Posterior cingulate gyrus (tissue), 11 donors: ENCODE results near the gene KRTAP10-10.
"Not testable (repeated sequence)": the region's sequence is repeated elsewhere in the genome, so short reads cannot be mapped to it uniquely, and the experiment has no call there.

Source experiments
- DNase-seq, 10 donors: peaks; one replicate each; pipeline versions ENCODE4 v3.0.0 to v3.0.0-alpha.2; 2020 to 2021; ENCODE audit warnings: mixed read lengths in 3 of 10
- intact Hi-C: fragments of 100-400 bp; cut with DNase I; formaldehyde crosslinking; loops from one replicate; pipeline ENCODE4 v1.15.1; 2023

The KRTAP10-10 gene

DNA sequence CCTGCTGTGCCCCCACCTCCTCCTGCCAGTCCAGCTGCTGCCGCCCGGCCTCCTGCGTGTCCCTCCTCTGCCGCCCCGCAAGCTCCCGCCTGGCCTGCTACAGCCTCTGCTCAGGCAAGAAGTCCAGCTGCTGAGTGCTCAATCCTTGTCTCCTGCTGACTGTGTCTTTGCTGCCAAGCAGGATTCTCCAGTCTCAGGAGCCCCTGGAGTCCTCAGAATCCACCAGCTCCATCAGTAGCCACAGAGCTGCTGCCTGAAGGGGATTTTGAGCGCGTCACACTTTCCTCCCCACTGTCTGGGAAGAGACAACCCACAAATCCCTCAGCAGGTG, 10.0 kb downstream of the KRTAP10-10 start:
- intact Hi-C loops: no loop called here
- peak in 1 of 10 donors; percentile 57 for DNase-seq

DNA sequence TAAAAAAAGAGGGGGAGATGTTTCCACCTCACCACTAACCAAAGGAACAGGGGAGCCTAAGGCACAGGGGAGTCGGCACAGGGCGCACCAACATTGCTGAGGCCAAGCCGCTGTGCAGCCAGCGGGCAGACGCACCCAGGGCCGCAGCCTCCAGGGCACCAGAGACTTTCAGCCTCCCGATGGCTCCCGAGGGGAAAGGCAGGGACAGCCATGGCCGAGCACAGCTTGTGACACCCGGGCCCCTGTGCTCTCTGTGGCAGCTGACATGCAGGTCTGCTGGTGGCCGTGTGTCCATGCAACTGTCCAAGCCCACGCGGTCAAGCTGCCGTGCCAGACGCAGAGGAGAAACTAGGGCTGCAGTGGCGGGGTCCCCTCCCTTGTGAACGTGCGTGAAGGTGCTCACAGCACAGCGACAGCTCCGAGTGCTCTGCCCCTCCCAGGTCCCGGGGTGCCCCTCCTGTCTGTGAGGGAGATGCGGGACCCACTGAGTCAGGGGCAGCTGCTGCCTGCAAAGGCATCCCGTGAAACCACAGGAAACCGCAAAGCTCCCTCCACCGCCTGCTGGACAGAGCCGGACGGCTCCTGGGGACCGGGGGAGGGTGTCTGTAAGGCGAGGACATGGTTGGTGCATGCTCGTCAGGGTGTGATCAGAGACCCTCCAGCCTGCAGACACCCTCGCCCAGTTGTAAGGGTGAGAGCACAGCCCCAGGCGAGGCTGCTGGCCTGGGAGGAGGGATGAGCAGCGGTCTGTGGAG, 11.6 kb downstream of the KRTAP10-10 start:
- intact Hi-C loops: no loop called here
- DNase-seq: peak in 1 of 10 donors; percentile 81

DNA sequence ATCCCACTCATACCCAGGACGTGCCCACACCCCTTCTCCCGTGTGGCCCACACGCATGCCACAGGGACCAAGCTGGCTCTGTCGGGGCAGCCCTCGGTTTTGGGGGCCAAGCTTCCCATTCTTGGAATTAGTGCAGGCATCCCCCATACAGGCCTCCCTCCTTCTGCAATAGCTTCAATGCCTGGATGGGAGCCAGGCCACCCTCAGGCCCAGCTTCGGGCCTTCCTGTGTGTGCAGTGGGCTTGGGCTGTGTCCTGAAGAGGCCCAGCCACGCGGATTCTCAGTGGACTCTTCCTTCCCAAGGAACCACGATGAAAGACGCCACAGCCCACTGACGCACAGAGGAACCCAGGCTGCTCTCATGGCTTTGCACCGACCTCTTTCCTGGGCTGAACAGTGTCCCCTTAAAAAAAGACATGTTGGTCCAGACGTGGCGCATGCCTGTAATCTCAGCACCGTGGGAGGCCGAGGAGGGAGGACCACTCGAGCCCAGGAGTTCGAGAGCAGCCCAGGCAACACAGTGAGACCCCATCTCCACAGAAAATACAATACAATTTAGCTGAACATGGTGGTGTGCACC, 12.5 kb downstream of the KRTAP10-10 start:
- DNase-seq: peak in 1 of 10 donors; percentile 48
- intact Hi-C loops: no loop called here

DNA sequence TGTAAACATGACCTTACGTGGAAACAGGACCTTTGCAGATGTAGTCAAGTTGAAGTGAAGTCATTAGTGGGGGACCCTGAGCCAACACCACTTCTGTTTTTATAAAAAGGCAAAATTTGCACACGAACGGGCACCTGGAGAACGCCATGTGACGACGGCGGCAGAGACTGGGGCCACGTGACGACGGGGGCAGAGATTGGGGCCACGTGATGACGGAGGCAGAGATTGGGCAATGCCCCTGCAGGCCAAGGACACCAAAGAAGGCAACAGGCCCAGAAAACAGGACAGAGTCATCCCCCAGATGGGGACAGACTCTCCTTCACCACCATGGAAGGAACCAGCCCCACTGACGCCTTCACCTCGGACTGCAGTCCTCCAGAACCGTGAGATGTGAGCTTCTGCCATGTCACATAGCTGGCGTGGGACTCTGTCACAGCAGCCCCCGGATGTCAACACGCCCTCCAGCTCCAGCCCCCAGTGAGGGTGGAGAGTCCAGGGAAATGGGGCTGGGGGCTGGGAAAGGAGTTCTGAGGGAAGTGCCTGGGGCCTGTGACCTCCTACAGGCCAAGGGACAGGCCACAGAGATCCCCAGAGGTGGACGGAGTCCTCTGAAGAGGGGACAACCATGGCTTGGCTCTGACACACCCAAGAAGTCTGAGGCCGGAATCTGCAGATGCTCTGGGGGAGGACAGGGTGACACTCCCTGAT, 13.3 kb downstream of the KRTAP10-10 start:
- peak in 1 of 10 donors; percentile 44 for DNase-seq
- intact Hi-C loops: no loop called here

DNA sequence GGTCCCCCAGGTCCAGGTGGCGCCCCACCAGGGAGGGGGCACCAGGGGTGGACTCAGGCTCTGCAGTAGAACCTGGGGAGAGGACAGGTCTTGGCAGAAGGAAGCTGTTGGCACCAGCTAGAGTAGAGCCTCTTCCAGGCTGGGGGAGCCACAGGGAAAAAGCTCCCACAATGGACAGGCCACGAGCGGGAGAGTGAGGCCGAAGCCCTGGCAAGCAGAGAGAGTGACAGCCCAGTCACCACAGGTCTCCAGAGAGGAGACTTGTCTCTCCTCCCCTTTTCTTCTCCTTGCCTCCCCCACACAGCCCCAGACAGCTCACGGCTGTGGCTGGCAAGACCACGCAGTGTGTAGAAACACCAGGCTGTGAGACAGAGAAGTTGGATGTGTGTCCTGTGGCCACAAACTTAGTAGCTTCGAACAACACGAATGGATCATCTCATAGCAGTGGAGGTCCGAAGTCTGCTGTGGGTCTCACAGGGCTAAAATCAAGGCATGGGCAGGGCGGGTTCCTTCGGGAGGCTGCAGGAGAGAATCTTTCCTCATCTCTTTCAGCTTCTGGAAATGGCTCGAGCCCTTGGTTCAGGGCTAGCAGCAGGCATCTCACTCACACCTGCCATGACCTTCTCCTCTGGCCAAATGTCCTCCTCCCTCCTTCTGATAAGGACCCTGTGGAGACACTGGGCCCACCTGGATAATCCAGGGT, 14.0 kb downstream of the KRTAP10-10 start:
- intact Hi-C loops: no loop called here
- peak in 1 of 10 donors; percentile 33 for DNase-seq

DNA sequence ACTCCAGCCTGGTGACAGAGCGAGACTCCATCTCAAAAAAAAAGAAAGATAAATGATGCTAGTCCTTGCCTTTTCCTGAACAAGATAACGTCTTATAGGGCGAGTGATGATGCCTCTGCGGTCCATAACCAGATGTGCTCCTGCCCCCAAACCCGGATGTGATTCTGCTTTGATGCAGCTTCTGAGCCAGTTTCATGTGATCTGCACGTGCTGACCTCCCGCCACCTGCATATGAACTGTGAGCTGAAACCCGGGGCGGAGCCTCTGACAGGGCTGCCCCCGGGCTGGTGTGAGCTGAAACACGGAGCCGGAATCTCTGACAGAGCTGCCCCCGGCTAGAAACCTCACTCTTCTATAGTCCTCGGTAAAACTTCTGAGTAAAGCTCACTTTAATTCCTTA, 16.0 kb downstream of the KRTAP10-10 start:
- intact Hi-C loops: no loop called here
- DNase-seq: peak in 1 of 10 donors; percentile 71

DNA sequence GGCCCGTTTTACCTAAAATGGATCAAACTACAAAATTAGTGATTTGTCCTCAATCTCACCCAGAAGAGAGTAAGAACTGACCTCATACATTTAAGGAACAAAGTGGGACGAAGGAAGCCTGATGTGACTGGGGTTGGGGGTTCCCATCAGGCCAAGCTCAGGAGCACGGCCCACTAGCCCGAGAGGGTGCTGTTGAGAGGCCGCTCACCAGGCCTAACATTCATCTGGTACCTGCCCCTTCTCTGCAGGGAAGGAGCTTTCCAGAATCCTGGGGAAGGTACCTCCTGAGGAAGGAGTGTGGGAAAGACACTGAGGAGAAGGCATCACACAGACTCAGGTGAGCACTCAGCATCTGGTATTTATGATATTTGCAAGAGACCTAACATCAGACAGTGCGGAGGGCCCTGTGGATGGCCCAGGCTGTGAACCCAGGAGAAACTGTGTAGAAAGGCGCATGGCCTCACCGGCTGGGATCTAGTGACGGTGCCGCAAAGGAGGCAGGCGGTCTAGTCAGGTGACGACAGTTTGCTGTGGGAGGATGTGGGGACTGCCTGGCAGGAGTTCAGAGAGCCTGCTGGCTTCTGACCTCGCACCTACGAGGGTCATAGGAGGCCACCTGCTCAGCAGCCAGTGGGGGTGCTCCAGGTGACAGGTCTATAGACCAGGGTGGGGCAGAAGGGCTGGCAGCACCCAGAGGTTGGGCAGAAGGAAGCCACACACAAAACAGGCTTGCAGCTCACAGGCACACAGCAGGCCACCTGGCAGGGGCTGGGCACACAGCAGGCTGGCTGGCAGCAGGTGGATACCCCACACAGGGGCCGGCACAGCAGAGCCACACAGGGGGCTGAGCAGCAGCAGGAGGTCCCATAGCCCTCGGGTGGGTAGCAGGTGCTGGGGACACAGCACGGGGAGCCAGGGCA, 16.8 kb downstream of the KRTAP10-10 start:
- DNase-seq: peak in 1 of 10 donors; percentile 72
- intact Hi-C loops: no loop called here

DNA sequence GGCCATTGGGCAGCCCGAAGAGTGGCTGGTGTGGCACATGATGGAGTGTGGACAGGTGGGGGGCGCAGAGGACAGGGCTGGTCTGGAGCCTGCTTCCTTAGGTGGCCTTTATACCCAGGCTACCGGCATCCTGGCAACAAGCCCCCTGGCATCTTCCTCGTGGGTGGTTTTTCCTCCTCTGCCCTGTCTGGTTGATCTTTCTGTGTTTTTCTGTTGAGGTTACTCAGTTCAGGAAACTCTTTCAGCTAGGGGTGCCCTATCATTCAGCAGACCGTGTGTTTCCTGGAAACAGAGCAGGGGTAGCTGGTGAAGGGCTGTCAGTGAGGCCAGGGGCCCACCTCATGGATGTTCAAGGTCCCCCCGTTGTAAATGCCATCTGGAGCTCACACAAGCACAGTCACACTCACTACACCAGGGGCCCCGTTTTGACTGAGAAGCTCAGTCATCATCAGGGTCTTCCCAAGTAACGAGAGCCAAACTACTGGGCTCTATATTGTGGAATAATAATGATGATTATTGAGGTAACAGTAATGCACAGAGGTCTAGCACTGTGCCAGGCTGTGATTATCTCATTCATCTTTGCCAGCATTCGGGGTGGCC, 17.5 kb downstream of the KRTAP10-10 start, which contains the start of gene KRTAP12-4:
TSS of gene KRTAP12-4 (minus strand) at position 84 of the 600 bp plus-strand sequence. CDS start at position 39, 45 bp downstream.
- DNase-seq: peak in 1 of 10 donors; percentile 70
- intact Hi-C loops: no loop called here

DNA sequence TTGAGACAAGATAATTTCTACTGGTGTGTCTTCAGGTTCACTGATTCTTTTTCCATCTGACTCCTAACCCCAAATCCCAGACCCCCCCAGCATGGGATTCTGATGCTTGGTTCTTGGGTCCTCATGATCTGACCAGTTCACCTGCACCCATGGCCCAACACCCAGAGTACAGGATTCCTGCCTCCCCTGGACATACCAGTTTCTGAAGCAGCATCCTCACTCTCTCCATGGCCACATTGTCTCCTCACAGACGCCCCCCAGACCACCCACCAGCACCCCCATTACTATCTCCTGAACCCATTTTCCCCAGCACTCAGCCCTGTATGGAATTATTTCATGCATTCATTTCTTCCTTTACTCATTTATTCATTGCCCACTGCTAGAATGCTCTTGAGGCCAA, 19.7 kb downstream of the KRTAP10-10 start:
- intact Hi-C loops: no loop called here
- peak in 1 of 10 donors; percentile 12 for DNase-seq

DNA sequence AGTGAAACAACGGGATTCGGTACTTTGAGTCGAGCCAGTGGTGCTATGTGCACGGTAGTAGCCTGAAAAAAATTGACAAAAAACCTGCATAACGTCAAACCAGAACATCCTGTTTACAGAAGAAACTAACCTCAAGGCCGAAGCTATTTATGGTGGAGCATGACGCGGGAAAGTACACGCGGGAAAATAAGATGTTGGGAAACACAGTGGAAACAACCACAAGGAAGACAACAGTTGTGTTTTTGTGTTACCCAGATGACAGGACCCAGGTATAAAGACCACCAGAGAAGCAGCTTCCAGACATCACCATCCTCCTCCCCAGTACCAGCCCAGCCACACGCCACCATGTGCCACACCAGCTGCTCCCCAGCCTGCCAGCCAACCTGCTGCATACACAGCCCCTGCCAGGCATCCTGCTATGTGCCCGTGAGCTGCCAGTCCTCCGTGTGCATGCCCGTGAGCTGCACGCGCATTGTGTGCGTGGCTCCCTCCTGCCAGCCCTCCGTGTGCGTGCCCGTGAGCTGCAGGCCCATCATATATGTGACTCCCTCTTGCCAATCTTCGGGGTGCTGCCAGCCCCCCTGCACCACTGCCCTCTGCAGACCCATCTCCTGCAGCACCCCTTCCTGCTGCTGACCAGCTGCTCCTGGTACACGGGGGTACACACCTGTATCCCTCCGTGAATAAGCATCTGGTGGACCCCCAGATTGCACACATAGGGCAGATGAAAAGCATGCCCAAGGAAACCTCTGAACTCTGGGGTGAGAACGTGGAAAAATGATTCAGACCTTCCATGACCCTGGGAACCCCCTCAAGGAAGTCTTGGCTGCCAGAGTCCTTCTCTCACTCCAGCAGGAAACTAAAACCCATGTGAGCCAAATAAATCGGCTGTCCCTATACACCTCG, 20.7 kb downstream of the KRTAP10-10 start, which contains the start of gene KRTAP12-3:
TSS of gene KRTAP12-3 (plus strand) at position 298 of the 906 bp plus-strand sequence. CDS start at position 346, 48 bp downstream.
- DNase-seq: peak in 1 of 10 donors; percentile 24

DNA sequence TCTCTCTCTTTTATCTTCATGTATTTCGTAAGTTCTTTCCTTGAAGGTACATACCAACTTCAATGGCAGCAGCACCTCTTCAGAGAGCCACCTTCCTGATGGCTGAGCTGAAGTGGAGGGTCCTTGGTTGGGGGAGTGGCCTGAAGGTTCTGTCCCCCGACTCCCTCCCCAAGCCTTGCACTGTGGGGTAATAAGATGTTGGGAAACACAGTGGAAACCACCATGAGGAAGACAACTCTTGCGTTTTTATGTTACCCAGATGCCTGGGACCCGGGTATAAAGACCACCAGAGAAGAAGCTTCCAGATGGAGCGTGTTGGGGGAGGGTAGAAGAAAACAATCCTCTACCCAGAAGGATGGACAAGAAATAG, 21.4 kb downstream of the KRTAP10-10 start:
- intact Hi-C loops: no loop called here
- peak in 1 of 10 donors; percentile 13 for DNase-seq

More for the DNA sequence above, 20.7 kb downstream of the KRTAP10-10 start, which contains the start of gene KRTAP12-3:
- intact Hi-C loops: no loop called here

DNA sequence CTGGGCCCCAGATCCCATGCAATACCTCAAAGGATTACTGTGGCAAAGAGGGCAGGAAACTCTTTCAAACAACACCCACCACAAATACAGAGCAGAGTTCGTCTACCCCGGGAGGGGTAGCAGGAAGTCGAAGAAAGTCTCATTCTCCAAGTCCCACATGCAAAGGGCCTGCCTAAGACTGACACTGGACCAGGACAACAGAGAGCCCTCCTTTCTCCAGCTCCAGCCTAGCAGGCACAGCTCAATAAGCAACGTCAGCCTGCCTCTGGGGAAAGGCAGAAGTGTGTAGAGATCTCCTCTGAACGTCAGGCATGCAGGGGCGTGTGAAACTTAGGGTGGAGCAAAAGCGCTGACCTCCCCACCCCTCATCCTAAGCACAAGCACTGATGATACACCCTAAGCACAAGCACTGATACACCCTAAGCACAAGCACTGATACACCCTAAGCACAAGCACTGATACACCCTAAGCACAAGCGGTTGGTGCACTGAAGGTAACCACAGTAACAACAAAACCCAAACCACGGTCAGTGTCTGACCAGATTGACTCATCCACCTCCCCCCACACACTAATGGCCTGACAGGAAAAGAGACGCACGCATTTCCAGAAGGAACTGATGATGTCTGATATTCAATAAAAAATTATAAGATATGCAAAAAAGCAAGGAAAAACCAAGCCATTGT, 21.9 kb downstream of the KRTAP10-10 start:
- peak in 1 of 10 donors; percentile 25 for DNase-seq
- intact Hi-C loops: no loop called here

DNA sequence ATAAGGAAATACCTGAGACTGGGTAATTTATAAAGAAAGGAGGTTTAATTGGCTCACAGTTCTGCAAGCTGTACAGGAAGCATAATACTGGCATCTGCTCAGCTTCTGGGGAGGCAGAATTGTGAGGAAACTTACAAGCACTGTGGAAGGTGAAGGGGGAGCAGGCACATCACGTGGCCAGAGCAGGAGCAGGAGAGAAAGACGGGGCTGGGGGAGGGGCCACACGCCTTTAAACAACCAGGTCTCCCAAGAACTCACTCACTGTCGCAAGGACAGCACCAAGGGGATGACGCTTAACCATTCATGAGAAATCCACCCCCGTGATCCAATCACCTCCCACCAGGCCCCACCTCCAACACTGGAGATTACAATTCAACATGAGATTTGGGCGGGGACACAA, 24.4 kb downstream of the KRTAP10-10 start:
- DNase-seq, intact Hi-C loops: not testable (repeated sequence)

DNA sequence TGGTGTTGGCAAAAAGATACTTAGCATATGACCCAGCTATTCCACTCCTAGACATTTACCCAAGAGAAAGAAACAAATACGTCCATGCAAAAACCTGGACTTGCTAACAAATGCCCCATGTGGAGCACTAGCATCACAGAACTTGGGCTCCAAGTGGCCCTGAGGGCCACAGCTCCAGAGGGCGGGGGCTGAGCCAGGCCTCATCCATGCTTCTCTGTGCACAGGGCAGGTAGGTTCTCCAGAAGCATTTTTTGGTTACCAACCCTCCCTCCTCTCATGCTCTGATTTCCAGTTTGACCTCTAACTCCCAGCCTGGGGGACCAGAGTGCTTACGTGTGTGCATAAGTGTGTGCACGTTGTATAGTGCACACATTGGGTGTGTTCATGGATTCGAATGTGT, 27.5 kb downstream of the KRTAP10-10 start:
- peak in 1 of 10 donors; percentile 22 for DNase-seq
- intact Hi-C loops: no loop called here

DNA sequence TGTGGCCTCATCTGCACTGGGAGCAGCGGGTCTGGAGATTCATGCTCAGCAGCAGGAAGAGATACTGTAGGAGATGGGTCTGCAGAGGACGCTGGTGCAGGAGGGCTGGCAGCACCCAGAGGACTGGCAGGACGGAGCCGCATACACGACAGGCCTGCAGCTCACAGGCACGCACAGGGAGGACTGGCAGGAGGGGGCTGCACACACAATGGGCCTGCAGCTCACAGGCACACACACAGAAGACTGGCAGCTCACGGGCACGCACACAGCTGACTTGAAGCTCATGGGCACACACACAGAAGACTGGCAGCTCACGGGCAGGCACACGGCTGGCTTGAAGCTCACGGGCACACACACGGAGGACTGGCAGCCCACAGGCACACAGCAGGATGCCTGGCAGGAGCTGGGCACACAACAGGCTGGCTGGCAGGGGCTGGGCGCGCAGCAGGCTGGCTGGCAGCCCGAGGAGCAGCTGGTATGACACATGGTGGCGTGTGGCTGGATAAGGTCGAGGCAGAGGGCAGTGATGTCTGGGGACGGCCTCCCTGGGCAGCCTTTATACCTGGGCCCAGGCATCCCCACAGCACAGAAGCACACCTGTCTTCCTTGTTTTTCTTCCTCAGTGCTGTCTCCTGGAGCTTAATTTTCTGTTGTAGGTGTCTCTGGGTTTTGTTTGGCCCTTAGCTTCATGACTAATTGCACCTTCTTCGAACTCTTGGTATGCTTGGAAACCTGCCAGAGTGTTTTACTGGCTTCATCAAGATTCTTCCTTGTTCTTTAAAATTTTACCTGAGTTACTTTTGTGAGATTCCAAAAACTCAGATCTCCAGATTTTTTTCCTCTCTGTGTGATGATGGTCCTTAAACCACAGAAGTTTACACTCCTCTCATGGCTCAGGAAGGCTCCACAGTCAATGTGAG, 29.5 kb downstream of the KRTAP10-10 start, which contains the start of gene KRTAP12-2:
TSS of gene KRTAP12-2 (minus strand) at position 527 of the 920 bp plus-strand sequence. CDS start at position 486, 41 bp downstream.
- intact Hi-C loops: no loop called here
- peak in 1 of 10 donors; percentile 65 for DNase-seq

DNA sequence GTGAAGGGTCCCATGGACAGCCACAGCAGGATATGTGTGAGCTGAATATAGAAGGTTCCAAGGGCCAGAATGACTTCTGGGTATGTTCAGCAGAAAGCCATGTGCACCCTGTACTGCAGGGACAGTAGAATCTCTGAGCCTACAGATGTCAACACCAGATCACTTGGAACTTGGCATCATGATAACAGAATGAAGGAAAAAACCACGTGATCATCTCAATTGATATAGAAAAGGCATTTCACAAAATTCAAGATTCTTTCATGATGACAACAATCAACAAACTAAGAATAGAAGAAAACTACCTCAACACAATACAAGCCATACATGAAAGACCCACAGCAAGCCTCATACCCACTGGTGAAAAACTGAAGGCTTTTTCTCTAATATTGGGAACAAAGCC, 30.5 kb downstream of the KRTAP10-10 start:
- no peak for DNase-seq
- intact Hi-C loops: no loop called here
